ENCODE measurements around the gene LSS.

DNA sequence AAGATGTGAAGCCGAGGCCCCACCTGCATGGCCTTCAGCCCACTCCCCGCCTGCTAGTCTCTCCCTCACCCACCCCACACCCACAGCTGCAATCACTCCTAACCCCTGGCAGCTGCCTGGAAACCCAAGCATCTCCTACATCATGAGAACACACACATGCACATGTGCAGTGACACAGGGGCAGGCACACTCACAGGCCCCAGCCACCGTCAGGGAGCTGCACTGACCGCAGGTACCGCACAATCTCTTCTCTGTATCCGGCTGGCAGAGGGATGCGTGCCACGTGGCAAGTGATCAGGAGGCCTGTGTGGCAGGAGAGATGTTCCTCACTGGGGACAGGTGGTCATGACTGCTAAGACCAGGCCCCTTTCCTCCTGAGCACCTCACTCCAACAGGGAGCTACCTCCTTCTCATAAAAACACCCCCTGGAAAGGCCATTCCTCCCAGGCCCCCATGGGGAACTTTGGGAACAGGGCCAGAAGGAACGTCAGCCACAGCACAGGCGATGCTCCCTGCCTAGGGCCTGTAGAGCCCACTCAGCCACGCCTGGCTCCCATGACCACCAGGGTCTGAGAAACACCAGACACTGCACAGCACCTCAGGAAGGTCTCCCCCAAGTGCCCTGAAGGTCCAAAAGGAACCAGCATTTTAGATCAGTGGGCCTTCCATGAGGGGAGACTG, 6.0 kb downstream of the LSS start:
- TF ChIP-seq, protein P1, sequence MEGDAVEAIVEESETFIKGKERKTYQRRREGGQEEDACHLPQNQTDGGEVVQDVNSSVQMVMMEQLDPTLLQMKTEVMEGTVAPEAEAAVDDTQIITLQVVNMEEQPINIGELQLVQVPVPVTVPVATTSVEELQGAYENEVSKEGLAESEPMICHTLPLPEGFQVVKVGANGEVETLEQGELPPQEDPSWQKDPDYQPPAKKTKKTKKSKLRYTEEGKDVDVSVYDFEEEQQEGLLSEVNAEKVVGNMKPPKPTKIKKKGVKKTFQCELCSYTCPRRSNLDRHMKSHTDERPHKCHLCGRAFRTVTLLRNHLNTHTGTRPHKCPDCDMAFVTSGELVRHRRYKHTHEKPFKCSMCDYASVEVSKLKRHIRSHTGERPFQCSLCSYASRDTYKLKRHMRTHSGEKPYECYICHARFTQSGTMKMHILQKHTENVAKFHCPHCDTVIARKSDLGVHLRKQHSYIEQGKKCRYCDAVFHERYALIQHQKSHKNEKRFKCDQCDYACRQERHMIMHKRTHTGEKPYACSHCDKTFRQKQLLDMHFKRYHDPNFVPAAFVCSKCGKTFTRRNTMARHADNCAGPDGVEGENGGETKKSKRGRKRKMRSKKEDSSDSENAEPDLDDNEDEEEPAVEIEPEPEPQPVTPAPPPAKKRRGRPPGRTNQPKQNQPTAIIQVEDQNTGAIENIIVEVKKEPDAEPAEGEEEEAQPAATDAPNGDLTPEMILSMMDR (conservative IDR thresholded peaks at IDR 0.05) = no peak
- no peak for TF ChIP-seq ZFX (IDR thresholded peaks at IDR 0.05)
